ENCODE data around the gene ZNRF1. TPM values are rescaled to one million over a fixed set of nuclear protein-coding genes. Genes with fewer than 3 reads are reported as not detected.

ZNRF1 gene
- total RNA-seq, result 10 to 100 TPM in 3 of 4 donors, 1 to 10 TPM in 1; 8.3 to 17.3 (median 13.2) TPM

DNA sequence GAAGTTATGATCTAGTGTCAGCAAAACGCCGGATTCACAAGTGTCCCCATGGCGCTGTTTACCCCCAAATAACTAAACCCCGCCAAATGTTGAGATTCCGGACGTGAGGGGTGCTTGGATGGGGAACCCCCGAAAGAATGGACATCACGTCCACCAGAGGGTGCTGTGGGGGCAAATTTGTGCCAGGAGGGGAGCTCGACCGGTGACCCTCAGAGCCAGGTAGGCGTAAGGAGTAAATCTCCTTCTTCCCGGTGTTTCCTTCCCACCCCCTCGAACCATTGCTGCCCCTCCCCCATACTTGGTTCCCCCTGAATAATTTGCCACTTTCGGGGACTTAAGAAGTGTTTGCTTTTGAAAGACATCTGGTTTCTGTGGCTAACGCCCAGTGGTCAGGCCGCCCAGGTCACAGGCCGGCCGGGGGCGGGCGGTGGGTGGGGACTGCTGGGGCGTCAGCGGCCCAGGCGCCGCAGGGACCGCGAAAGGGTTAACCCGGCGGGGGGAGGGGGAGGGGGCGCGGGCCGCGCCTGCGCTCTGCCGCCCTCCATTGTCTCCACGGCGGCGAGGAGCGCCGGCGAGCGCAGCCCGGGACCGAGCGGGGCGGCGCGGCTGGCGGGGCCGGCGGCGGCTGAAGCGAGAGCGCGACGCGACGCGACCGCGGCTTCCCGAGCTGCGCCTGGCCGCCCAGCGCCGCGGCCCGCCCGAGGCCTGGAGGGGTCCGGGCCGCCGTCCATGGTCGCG is at the start of gene ZNRF1:
Gene ZNRF1, plus strand, starts transcription at position 544 of the 738 bp plus-strand sequence. CDS start 648 bp downstream, outside the sequence.
- TF ChIP-seq, protein P1, sequence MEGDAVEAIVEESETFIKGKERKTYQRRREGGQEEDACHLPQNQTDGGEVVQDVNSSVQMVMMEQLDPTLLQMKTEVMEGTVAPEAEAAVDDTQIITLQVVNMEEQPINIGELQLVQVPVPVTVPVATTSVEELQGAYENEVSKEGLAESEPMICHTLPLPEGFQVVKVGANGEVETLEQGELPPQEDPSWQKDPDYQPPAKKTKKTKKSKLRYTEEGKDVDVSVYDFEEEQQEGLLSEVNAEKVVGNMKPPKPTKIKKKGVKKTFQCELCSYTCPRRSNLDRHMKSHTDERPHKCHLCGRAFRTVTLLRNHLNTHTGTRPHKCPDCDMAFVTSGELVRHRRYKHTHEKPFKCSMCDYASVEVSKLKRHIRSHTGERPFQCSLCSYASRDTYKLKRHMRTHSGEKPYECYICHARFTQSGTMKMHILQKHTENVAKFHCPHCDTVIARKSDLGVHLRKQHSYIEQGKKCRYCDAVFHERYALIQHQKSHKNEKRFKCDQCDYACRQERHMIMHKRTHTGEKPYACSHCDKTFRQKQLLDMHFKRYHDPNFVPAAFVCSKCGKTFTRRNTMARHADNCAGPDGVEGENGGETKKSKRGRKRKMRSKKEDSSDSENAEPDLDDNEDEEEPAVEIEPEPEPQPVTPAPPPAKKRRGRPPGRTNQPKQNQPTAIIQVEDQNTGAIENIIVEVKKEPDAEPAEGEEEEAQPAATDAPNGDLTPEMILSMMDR (IDR thresholded peaks at IDR 0.05; ENCODE audit: low read depth), result no peak

DNA sequence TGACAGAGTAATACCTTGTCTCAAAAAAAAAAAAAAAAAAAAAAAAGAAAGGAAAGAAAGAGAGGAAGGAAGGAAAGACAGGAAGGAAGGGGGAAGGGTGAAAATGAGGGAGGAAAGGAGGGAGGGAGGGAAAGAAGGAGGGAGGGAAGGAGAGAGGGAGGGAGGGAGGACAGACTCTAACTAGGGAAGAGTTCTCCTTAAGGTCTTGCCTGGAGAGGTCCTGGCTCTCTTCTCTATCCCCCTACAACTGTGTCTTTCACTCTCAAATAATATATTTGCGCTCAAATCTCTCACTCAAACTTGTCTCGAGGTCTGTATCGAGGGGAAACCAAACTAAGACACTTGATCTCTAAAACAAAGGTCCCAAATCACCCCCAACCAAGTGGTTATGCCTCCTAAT is 49.5 kb upstream of the ZNRF1 start:
- TF ChIP-seq, protein P1 (IDR thresholded peaks at IDR 0.05; ENCODE audit: low read depth), result no peak

DNA sequence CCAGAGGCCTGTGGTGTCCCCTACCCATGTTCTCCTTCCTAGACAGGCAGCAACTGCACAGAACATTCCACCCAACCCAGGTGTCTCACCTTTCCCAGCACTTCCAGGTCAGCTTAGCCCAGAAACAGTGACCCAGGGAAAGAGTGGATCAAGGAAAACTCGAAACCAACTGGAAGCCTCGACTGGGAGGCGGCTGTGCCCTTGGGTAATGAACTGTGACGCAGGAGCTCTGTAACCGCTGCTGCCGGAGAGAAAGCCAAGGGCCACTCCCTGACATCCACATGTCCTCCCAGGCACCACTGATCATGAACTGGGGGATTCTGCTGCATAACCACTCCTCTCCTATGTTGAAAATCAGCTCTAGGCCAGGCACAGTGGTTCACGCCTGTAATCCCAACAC is 48.3 kb upstream of the ZNRF1 start:
- TF ChIP-seq, protein P1 (IDR thresholded peaks at IDR 0.05; ENCODE audit: low read depth), result no peak

DNA sequence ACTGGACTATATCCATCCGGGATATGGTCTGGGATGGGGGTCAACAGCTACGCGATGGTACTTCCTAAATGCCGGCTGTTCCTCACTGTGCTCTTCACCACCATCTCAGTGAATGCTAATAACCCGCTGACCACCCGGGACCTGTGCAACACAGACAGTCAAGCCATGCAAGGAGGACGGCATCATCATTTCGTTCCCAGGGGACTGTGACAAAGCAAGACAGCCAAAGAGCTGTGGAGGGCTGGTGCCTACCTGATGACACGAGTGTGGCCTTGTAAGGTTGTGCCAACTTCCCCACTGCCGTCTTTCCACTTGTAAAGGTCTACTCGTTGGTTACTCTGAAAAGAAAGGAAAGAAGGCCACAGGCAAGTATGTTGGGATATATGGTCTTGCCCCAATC is 47.6 kb upstream of the ZNRF1 start:
- TF ChIP-seq, protein P1 (IDR thresholded peaks at IDR 0.05; ENCODE audit: low read depth), result no peak

DNA sequence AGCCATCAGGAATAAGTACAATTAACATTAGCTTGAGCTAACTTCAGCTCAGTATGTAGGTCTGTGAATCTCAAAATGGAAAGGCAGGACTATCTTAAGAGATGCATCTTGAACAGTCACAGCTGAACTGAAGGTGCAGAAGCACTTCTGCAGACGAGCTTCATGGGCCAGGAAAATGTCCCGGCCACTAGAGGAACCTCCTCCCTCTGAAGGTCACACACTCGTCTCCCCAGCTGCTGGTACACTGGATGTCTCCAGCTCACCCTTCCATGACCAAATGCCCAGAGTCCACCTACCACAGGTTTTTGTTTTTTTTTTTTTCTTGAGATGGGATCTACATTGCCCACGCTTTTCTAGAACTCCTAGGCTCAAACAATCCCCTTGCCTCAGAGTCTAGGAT is 47.1 kb upstream of the ZNRF1 start:
- TF ChIP-seq, protein P1 (IDR thresholded peaks at IDR 0.05; ENCODE audit: low read depth), result no peak

DNA sequence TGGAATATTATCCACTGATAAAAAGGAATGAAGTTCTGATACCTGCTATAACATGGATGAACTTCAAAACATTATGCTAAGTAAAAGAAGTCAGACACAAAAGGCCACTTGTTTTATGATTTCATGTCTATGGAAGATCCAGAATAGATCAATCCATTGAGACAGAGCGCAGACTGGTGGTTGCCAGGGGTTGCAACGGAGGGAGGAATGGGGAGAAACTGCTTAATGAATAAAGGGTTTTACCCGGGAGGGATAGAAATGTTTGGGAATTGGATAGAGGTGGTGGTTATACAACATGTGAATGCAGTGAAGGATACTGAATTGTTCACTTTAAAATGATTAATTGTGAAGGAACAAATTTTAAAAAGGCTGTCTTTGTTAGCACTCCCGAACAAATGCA is 44.1 kb upstream of the ZNRF1 start:
- TF ChIP-seq, protein P1 (IDR thresholded peaks at IDR 0.05; ENCODE audit: low read depth), result no peak

DNA sequence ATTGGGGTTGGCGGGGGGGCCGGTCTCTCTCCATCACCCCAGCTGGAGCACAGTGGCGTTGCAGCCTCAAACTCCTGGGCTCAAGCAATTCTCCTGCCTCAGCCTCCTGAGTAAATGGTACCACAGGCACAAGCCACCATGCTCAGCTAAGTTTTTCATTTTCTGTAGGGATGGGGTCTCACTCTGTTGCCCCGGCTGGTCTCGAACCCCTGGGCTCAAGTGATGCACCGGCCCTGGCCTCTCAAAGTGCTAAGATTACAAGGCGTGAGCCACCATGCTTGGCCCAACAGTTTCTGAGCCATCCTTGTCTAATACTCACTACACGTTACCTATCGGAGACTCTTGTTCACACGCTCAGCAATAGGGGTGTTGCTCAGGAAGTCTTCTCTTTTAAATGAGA is 25.5 kb upstream of the ZNRF1 start:
- TF ChIP-seq, protein P1 (IDR thresholded peaks at IDR 0.05; ENCODE audit: low read depth), result no peak

Data from subcutaneous adipose tissue (tissue), 4 donors.